ENCODE data around the gene PLEKHH1.

PLEKHH1 gene

DNA sequence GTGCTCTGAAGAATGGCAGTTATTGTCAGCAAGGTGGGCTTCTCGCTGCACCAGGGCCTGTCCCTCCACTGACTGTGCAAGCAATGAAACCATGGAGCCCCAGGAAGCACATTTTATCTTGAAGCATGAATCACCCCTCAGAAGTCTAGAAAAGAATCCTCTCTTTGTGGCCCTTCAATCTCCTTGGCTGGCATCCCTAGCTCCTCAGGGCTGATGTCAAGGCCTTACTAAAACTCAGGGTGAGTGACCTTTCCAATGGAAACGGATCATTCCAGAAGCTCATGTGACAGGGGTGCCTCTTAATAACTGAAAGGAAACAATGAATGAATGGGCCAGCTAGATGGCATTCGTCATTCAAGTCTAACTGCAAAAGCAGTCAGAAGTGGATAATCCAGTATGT is 22.3 kb upstream of the PLEKHH1 start:
- no peak for DNase-seq

DNA sequence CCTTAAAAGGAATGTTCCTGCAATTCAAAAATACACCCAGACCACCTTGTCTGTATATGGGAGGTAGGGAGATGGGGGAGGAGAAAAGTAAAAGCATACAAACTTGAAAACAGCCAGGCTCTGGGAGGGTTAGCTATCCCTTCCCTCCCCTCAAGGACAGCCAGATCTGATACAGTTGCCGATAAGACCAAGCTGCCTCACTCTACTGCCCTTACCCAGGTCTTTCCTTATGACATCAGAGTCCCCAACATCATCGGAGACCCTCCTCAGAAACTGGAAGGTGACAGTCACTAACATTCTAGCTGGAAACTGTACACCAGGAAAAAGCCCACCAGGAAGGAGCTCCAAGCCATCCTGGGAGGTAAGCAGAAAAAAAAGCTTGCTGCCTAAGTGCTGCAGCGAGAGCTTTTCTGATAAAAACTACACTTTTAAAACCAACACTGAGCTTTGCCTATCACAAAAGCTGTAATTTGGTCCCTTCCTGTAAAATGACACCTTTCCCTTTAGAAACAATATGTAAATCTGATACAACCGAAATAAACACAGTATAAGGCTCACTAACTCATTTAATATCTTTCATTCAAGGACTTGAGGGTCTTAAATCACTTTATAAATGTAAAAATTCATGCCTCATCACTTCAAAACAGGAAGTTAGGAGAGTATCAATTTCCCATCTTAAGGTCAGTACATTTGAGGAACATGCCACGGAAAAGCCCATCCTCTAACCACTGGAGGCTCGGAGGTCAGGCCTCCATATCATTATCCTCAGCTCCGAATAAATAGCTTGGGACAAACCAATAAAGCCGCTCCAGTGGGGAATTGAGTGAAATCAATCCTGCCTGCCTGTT is 20.4 kb upstream of the PLEKHH1 start:
- no peak for DNase-seq

DNA sequence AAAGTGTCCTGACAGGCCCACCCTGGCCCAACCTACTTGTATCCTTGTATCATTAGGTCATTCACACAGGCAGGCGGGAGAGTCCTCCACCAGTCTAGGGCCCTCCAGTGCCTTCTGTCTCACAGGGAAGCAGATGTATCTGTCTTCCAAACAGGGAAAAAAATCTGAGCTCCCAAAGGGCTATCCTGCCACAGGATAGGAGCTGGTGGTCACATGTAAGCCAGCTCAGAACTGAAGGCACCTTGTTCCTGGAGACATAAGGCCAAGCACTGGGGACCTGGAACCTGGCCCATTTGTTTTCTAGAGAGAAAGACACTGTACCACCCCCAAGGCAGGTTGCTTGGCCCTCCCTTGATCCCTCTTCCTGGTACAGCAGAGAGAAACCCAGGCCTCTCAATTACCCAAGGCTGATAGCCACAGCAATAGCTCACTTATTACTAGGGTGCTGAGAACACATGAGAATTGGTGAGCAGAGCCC is 19.4 kb upstream of the PLEKHH1 start:
- no peak for DNase-seq

DNA sequence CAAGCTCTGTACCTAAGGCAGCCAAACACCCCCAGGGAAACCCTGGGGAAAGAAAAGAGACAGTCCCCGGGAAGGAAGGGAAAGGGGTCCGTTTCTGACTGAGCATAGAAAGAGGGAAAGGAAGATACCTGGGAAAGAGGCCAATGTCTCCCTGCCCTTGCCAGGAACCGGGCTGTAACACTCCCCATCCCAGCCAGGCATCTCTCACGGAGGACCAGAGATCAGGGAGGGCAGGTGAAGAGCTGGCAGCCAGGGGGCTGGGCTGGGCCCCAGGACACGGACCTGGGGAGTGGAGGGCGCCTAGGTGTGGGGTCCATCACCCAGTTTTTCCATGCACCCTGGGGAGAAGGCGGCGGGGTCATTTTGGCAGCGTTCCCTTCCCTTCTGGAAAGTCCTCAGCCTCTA is 18.9 kb upstream of the PLEKHH1 start:
- DNase-seq, result no peak

DNA sequence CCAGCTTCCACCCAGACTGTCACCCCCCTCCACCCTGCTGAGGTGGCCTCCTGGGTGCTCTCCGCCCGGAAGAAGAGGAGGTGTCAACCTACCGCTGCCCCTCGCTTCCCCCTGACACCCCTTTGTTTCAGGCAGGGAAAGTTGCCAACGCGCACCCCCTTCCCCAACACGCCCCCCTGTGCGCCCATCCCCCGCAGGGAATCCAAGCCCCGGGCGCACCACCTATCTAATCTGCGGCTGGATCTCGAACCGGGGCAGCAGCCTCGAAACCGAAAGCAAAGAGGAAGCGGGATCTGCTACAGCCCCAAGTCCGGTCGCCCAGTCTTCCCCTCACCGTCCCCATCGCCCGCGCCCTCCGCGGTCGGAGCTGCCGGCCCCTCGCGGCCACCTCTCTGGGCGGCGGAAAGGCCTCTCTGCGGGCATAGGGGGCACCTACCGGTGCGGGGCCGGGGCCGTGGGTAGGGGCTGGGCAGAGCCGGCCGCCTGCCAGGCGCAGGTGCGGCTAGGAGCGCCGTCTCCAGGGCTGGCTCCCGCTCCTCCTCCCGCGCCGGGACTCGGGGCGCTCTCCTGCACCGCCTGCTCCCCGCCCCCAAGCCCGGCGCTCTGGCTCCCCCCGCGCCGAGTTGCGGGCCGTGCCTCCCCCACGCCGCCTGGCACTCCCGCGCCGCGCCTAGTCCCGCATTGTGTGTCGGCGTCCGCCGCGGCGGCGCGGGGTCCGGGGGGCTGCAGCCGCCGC is 18.3 kb upstream of the PLEKHH1 start:
- peak; percentile 59 for DNase-seq

DNA sequence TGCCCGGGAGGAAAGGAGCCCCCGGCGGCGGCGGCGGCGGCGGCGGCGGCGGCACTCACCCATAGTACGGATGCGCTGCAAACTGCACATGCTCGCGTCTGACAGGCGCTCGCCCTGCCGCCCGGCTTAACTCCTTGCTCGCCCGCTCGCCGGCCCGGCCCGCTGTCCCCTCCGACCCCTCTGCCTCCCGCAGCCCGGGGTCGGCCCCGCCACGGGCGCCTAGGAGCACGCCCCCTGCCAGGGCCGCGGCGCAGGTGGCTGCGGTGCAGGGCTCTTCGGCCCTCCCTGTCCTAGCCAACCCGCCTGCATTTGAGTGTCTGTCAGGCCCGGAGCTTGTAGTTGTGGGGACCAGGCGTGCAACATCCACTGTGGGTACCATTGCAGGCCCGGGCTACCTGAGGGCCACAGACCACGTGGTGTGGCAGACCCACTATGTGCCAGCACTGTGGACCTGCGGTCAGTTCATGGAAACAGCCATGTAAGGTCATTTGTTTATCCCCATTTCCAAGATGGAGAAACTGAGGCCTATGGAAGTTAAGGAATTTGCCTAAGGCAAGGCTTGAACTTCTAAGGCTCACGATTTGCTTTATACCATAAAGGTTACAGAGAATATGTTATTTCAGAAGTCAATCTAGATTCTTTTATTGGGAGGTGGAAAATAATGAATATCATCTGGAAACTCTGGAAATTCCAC is 17.6 kb upstream of the PLEKHH1 start:
- DNase-seq, result peak; percentile 46

DNA sequence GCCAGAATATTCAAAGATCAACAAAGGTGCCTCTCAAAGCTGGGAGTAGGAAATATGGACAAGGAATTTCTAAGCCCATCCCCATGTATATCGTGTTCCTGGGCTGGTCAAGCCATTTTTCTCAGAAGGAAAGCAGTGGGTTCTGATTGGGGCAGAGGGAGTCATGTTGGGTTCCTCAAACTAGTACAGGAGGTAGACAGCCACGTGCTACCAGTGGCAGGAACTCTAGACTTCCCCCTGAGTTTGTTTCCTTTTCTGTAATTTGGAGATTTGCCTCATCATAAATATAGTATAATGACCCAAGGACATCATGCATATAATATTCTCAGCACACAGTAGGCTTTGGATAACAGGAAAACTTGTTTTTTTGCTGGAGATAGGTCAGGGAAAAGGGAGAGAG is 16.4 kb upstream of the PLEKHH1 start:
- DNase-seq, result no peak

DNA sequence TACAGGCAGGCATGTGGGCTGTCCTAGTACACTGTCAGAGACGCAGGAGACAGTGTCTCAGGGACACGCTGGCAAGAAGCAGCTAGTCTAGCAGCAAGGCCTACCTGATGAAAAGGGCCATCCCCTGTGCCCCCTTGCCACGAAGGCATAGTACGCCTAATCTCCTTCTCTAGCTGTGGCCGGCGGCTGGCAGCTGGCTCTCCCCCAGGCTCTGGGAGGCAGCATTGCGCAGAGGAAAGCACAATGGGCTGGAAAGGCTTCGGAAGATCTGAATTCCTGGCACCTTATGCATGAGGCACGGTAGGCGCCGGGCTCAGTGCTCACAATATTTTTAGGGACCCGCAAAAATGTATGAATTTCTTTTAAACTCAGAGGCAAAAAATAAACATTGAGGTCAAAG is 16.0 kb upstream of the PLEKHH1 start:
- peak; percentile 72 for DNase-seq

DNA sequence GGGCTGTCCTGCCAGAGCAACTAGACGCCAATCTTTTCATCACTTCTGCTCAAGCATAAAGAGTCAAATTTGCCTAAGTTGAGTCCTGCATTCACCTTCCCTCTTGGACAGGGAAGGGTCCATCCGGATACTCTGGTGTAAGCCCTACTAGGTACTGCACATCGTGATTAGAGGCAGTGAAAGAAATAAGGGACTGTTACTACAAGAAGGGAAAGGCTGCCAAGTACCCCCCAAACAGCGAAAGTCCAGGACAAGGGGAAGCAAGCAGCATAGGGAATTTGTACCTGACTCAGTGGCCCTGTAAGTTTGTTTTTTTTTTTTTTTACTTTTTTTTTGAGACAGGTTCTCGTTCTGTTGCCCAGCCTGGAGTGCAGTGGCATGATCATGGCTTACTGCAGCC is 13.7 kb upstream of the PLEKHH1 start:
- no peak for DNase-seq

DNA sequence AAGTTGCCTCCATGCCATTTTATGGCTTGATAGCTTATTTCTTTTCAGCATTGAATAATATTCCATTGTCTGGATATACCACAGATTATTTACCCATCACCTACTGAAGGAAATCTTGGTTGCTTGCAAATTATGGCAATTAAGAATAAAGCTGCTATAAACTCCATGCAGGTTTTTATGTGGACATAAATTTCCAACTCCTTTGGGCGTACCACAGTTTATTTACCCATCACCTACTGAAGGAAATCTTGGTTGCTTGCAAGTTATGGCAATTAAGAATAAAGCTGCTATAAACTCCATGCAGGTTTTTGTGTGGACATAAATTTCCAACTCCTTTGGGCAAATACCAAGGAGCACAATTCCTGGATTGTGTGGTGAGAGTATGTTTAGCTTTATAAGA is 12.6 kb upstream of the PLEKHH1 start:
- DNase-seq, result no peak

DNA sequence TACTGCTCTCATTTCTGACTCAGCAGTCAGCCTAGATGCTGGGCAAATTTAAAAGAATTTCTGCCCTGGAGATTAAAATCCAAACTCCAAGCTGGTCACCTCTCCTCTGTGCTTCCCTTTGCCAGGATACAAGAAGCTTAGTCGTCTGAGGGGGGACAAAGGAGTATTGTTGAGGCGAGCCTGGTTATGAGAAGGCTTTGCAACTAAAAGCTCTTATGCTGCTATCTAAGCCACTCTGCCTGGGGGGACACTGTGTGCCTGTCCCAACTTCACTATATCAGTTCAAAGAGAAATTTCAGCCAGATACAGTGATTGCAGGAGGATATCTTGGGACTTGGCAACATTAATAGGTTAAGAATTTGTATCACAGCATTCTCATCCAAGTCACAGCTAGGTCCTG is 10.8 kb upstream of the PLEKHH1 start:
- no peak for DNase-seq

DNA sequence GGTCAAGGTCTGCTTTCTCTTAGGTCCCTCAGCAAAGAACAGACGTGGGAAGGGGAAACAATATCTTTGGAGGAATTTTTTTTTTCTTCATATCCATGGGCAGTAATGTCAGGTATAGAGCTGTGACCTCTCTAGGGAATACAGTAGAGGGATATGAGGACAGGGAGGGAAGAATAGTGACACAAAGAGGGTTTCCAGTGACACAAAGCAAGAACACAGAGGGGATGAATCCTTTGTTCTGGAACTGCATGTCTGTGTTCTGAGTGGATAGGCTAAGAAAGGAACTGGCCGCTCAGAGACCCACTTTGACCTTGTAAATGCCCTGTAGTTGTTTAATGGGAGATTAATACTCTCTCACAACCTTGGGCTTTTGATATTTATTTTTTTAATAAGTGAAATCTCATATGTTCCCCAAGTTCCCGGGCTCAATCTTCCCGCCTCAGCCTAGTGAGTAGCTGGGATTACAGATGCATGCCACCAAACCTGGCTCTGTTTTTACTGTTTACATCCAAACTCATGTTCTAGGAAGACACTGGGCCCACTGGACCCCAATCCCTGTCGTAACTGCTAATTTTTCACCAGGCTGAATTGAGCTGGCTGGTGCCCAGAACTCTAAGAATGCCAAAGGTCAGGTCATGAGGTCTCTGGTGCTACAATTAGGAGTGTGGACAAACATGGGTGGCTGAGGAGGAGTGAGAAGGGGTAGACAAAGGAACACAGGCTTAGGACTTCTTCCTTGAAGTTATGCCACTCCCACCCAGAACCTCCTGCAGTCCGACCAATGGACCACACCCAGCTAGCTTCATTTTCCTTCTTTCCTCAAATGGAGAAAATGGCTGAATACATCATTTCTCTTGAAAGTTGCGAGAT is 9.1 kb upstream of the PLEKHH1 start:
- no peak for DNase-seq

DNA sequence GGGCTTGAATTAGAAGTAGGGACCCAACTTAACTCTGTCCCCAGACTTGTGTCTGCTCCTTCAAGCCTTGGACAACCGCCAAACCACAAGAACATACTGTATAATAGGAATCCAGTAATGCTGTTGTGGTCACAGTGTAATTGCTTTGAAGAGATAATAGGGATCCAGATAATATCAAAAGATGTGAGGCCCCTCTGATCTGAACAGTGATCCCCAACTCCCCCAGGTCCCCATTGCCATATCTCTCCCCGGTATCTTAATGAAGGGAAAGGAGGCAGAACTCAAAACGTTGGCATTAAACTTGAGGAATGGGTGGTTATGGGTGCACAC is 8.5 kb upstream of the PLEKHH1 start:
- no peak for DNase-seq

DNA sequence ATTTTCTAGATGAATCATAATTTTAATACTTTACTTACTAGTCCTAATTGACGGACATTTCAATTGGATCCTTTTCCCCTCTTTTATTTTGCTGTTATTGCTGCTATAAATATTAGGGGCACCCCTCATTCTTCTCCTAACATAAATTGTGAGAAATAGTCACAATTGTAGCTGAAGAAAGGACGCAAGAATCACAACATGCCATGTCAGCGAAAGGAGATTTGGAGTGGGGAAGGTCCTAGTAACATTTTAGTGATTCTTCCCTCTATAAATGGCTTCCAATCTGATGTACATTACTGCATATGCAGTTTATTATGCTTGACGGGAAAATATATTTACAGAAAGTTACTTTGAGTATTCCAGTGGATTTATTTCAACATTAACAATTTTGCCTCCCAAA is 7.7 kb upstream of the PLEKHH1 start:
- no peak for DNase-seq

DNA sequence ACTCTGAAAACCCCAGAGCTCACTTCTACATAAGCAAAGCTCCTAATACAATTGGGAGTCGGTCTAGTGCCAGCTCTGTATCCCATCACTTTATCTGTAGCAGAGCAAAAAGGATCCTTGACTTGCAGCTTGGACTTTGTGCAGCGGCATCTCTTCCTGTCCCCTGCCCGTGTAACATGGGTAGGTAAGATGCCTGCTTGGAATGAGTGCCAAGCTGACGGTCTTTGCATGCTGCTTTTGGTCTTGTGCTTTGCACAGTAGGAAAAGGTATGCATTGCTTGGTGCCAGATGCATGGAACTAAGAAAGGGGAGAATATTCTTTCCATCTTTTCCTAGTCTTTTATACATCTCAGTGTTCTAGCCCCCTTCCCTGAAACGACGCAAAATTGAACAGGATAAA is 6.9 kb upstream of the PLEKHH1 start:
- no peak for DNase-seq

DNA sequence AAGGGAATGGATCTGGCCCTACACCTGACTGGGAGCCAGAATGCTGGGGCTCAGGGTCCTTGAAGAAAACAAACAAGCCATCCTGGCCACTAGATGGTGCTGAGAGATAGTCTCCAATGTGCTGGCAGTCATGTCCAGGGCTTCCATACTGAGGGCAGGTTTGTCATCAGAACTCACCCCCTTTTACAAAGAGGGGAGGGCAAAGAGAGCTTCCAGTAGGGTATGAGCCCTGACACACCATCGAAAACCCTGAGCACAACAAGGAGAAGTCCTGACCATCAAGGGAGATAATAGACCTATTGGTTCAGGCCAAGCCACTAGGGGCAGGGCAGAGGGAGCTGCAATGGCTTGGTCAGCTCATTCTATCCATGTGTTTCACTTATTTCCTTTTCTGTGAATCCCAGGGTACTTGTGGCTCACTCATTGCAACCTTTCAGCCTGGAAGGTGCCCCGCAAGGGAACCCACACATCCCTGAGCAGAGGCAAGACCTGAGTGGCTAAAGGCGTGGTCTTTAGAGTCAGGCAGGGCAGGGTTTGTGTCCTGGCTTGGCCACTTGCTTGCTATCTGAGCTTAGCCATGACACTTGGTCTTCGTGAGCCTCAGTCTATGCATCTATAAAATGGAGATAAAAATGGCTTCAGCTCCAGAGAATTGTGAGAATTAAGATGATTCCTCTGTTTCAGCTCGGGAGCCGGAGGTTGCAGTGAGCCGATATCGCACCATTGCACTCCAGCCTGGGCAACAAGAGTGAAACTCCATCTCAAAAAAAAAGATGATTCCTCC is 6.2 kb upstream of the PLEKHH1 start:
- no peak for DNase-seq

DNA sequence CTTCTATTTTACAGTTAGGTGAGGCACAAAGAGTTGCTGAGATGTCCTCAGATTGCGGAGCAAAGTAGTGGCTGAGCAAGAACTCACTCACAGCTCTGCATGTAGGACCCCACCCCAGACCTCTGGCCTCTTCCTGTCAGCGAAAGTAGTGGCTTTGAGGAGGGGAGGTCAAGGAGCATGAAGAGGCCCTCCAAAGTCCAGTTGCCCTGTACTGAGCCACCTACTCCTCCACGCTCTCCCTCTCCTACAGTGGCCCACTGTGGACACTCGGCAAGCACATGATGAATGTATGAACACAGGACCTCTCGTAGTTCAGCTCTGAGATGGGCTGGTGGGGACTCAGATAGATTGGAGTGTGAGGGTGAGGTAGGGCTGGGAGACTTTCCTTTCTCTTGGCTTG is 5.3 kb upstream of the PLEKHH1 start:
- no peak for DNase-seq

DNA sequence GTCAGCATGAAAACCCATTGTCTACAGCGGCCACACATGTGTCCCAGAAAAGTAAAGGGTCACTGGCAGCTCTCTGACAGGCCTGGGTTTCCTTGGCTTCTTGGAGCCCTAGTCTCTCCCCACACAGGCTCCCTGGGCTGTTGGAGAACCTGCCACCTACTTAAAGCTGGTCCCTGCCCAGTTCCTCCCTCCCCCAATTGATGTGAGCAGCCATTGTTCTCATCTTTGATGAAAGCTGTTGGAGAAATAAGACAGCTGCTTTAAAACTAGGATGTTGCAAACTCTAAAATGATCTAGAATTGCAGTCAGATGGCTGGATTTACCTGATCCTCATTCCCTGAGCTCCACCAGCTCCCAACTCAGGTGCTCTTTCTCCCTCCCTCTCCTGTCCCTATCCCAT is 4.8 kb upstream of the PLEKHH1 start:
- DNase-seq, result no peak

DNA sequence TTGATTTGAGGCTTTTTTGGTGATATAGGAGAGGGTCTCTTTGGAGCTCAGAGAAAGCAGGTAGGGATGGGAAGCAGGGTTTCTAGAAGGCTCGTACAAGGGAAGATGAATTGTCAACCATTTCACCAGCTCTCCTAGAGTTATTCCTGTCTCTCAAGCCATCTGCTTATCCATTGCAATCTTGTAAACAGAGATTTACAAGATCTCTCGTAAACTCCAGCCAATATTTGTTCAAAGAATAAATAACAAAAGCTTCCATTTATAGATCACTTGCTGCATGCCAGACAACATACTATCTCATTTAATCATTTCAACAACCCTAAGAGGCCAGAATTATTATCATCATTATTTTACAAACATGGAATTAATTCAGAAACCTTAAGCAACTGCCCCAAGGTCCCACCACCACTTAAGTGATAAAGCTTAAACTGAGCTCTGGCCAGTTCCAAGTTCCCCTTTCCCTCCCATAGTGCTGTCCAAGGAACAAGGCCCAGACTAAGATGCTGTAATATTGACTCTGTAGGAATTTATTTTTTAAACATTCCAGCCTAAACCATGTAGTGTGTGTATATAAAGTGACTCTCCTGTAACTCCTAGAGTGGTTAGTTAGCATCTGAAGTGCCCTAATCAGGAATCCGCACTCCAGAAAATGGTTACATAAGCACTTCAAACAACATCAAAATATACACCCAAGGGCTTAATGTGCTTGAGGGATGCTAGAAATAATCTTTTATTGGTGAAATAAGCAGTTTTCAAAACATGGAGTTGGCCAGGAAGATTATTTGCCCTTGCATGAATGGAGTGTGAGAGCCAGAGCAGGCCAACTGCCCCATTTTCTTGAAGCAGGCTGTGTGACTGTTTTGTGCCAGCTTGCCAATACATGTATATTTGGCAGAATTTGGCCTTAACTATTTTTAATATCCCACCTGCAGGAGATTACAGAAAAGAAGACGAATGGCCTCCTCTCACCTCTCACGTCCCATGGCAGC is 2.8 kb upstream of the PLEKHH1 start:
- no peak for DNase-seq

DNA sequence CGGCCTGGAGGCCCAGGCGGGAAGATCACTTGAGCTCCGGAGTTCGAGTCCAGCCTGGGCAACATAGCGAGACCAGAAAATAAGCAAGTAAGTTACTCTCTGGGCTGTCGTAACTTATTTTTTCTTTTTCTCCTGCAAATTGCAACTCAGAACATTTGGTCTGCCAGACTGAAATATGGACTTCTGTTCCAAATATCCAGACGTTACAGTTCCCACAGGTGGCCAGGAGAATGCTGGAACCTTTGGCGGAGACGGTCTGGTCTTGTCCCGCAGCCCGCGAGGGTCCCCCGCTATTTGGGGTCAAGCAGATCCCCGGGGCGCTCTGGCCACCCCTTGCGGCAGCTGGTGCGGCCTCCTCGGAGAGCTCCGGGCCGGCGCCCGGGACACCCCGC is 488 bp upstream of the PLEKHH1 start:
- no peak for DNase-seq

DNA sequence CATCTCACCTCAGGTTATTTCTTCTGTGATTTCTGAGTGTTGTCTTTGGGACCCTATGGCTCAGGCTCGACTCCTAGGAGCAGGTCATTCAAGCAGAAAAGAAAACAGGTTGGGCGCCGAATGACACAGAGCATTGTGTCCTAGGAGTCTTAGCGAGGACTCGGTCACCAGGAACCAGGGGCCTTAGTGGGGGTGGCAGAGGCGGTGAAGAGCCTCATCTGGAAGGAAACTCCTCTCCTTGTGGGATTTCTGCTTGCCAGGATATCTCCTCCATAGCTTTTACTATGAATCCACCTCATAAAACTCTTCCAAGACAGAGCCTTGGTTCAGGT is 630 bp downstream of the PLEKHH1 start:
- no peak for DNase-seq

Data from 8988T (cell line).